Fibroblast of skin of right biceps (primary cell): Measurements from ENCODE around the gene RCSD1.

Experiments used
- DNase-seq: peaks from one replicate; pipeline ENCODE4 v3.0.0-alpha.2; 2013

RCSD1 gene

DNA sequence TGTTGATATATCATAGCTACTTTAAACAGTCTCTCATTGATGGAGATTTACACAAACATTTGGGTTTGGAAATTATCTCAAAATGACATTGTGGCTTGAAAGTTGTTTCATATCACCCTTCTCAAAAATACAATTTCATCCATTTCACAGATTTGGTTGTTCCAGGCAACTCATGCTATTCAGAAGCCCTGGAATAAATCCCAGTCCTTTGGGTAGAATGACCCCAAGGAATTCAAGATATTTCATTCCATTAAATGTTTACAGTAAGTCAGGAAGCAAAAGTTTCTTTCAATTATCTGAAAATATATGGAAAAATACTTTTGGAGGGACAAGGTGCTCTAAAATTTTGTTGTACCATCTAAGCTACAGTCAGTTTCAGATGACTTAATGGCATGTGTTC is 118.9 kb downstream of the RCSD1 start:
- DNase-seq = peak; percentile 63

DNA sequence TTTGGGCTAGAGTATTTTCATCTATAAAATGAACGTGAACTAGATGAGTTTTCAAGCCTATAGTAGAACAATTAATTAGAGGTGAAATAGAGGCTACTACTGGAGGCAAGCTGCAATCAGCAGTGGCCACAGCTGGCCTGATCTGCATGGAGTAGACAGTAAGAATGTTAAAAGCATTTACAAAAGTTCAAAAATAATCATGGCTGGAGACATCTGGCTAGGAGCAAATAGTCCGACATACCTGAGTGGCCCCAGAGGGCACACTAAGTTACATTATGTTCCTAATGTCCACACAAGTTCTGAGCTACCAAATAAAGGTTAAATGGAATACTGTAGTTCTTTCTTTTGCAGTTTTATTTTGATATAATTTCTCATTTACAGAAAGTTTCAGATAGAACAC is 119.7 kb downstream of the RCSD1 start:
- DNase-seq = no peak

DNA sequence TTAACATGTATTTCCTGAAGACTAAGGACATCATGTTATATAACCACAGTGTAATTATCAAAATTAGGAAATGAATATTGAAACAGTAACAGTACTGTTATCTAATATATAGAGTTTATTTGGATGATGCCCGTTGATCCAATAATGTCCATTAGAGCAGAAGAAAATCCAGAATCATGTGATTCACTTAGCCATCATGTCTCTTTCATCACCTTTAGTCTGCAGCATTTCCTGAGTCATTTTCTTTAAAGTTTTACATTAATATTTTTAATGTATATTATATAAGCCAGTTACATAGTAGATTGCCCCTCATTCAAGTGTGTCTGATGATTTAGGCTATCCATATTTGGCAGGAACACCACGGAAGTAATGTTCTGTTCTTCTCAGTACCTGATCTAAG is 120.6 kb downstream of the RCSD1 start:
- no peak for DNase-seq

DNA sequence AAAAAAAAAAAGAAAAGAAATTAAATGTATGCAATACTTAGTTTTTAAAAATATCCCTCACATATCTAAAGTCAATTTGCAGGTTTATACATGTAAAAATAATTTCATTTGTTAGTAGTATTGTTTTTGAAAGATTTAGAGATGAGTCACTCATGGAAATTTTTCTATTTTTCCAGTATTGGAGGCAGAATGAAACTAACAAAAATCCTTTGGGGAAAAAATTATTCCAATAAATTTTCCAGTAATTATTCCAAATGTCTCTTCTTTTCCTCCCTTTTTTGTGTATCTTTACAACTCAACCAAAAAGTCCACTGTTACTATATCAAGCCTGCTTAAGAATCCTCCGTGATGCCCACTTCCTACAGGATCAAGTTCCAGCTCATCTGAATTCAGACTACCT is 121.6 kb downstream of the RCSD1 start:
- DNase-seq = no peak

DNA sequence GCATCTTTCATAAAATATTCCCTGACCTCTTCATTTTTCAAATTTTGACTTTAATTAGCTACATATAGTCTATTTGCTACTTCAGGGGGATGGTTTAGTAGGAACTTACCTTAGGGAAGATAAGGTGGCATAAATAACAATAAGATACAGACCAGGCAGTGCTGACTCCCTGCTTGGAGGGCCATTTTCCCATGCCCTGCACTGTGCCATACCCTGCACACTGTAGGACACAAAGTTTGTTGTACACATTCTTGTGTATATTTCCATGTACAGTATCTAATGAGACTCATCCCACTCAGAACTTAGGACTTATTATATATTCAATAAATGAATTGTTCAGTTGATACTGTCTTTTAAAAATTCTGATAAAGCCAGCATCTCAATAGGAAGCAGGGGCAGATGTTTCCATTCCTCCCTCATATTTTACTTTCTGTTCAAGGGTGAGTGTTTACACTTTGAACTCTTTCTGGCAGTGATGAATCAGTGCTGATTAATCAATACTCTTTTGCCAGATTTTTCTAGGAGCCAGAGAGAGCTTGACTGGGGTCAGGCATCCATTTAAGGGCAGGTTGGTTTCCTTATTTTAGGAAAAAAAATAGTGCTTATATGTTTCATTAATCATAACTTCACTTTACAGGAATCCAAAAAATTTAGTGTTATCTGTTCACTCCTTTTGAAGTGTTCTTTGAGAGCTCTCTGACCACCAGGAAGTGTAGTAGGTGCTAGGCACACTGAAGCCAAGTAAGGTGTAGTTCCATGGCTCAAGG is 122.4 kb downstream of the RCSD1 start:
- no peak for DNase-seq

DNA sequence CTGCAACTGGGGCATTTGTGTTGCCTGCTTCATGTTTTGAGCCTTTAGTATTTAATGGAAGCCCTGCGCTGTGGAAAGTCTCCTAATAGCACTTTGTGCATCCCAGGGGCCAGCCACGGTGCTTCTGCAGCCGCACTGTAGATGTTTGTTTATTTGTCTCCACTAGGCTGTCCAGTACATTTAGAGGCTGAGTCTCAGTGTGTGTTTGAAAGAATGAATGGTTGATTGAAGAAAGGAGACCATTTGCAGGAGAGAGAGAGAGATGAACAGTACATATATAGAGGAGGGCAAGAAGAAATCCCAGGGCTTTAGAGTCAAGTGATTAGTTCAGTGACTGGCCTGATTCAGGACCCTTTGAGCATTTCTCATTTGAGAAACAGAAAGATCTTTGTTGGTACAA is 125.6 kb downstream of the RCSD1 start:
- no peak for DNase-seq
